ENCODE results near the gene IQGAP3.

Gene IQGAP3

DNA sequence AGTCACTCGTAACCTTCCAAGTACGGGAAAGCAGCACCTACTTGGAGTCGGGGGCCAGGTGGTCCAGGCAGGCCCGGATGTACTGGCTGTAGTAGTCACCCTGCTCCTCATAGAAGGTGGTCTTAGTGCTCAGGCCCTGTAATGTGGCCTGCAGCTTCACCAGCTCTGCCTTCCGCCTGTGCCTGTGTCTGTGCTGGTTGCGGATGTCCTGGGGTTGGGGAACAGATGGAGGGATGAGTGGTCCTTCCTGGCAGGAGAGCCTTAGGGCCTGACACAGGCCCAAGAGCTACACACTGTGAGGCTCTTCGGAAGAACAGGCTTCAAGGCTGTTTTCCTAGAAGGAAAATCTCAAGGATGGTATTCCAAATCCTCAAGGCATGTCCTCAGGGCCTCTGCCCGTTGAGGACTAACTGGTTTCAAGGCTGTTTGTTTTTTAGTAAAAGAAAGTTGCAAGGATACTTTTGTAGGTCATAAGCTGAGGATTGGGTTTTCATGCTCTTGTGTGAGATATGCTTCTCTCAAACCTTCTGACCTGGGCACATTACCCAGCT is 43.4 kb downstream of the IQGAP3 start:
- Histone ChIP-seq H3K27ac (no peak overlapping the region), H3K4me1 (ENCODE audit: control insufficient read depth in 1 of 2, insufficient read depth in 1 of 2, low read depth in 1 of 2, low read length in 1 of 2) (peaks cover 0 to 6% of the 10 kb centered on the region in 2 experiments), H3K36me3 (peaks cover 70% of the 10 kb centered on the region), H3K4me3 (ENCODE audit: low read depth in 1 of 2, low read length in 1 of 2) (no peak overlapping the region), H3K27me3 (no peaks in the 10 kb centered on the region), H3K9me3 (no peaks in the 10 kb centered on the region)
- TF ChIP-seq, protein P1, sequence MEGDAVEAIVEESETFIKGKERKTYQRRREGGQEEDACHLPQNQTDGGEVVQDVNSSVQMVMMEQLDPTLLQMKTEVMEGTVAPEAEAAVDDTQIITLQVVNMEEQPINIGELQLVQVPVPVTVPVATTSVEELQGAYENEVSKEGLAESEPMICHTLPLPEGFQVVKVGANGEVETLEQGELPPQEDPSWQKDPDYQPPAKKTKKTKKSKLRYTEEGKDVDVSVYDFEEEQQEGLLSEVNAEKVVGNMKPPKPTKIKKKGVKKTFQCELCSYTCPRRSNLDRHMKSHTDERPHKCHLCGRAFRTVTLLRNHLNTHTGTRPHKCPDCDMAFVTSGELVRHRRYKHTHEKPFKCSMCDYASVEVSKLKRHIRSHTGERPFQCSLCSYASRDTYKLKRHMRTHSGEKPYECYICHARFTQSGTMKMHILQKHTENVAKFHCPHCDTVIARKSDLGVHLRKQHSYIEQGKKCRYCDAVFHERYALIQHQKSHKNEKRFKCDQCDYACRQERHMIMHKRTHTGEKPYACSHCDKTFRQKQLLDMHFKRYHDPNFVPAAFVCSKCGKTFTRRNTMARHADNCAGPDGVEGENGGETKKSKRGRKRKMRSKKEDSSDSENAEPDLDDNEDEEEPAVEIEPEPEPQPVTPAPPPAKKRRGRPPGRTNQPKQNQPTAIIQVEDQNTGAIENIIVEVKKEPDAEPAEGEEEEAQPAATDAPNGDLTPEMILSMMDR (IDR thresholded peaks at IDR 0.05) = no peak

DNA sequence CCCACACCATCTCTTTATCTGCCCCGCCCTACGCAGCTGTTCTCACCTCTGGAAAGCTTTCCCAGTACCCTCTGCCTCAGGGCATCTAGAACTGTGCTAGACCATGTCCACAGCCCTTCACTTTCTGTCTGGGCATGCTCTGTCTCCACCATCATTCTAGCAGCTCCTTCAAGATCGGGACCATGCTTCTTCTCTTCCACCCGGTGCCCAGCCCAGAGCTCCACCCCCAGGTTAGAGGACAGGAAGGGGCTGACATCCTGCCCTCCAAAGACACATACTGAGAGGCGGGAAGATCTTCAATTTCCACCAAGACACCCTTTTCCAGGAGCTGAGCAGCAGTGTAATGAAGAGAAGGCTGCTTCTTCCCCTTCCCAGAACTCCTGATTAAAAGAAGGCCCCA is 44.1 kb downstream of the IQGAP3 start:
- H3K4me1 ChIP-seq (ENCODE audit: control insufficient read depth in 1 of 2, insufficient read depth in 1 of 2, low read depth in 1 of 2, low read length in 1 of 2) = peaks cover 0 to 6% of the 10 kb centered on the region in 2 experiments
- TF ChIP-seq, protein P1 (IDR thresholded peaks at IDR 0.05) = no peak
- H3K36me3 ChIP-seq = peaks cover 63% of the 10 kb centered on the region
- H3K9me3 ChIP-seq = no peaks in the 10 kb centered on the region
- no peaks in the 10 kb centered on the region for H3K27me3 ChIP-seq
- no peak overlapping the region for H3K4me3 ChIP-seq (ENCODE audit: low read depth in 1 of 2, low read length in 1 of 2)
- no peak overlapping the region for H3K27ac ChIP-seq

DNA sequence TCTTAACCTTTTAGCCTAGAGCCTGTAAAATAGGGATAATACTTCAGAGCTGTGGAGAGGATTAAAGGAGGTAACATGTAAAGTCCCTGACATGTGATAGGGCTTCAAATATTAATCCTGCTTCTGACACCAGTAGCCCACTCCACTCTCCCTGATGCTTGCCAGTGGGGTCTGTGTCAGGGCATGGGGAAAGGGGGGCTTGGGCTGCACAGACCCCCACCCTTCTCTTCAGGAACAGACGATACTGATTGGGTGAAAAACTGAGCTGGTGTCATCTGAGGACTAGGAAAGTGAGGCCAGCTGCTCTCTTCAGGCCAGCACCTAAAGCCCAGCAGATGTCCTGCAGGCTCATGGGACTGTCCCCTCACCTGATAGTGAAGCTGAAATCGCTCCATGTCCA is 44.8 kb downstream of the IQGAP3 start:
- TF ChIP-seq, protein P1 (IDR thresholded peaks at IDR 0.05) = no peak
- Histone ChIP-seq H3K36me3 (peaks cover 57% of the 10 kb centered on the region), H3K4me3 (ENCODE audit: low read depth in 1 of 2, low read length in 1 of 2) (no peak overlapping the region), H3K27ac (no peak overlapping the region), H3K4me1 (ENCODE audit: control insufficient read depth in 1 of 2, insufficient read depth in 1 of 2, low read depth in 1 of 2, low read length in 1 of 2) (peaks cover 0 to 6% of the 10 kb centered on the region in 2 experiments), H3K27me3 (no peaks in the 10 kb centered on the region), H3K9me3 (no peaks in the 10 kb centered on the region)

DNA sequence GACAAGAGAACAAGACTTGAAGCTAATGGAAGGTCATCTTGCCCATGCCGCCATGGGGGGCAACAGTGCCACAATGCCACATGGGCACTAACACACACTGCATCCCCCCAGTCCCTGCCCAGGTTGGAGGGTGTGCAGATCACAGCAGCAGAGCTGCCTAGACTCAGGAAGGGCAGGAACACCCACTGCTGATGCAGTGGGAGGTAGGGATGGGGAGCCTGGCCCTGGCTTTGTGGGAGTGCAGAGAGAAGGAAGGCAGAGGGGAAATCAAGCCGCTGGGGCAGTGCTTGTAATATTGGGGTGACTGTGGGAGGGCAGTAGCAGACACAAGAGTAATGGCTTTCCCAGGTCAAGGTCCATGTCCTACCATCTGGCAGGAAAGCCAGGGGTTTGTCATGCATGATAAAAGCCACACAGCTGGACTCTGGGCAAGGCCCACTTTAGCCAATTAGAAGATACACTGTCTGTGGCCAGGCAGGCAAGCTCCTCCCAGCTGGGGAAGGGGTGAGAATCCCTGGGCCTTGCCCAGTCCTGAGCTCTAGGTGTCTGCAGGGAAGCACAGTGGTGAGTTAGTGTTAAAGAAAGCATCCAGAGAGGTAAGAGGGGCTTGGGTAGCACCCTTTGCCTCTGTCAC is 46.4 kb downstream of the IQGAP3 start:
- peaks cover 44% of the 10 kb centered on the region for H3K36me3 ChIP-seq
- peaks cover 0 to 6% of the 10 kb centered on the region in 2 experiments for H3K4me1 ChIP-seq (ENCODE audit: control insufficient read depth in 1 of 2, insufficient read depth in 1 of 2, low read depth in 1 of 2, low read length in 1 of 2)
- H3K4me3 ChIP-seq (ENCODE audit: low read depth in 1 of 2, low read length in 1 of 2) = no peak overlapping the region
- TF ChIP-seq, protein P1 (IDR thresholded peaks at IDR 0.05) = no peak
- no peak overlapping the region for H3K27ac ChIP-seq
- H3K9me3 ChIP-seq = no peaks in the 10 kb centered on the region
- no peaks in the 10 kb centered on the region for H3K27me3 ChIP-seq

DNA sequence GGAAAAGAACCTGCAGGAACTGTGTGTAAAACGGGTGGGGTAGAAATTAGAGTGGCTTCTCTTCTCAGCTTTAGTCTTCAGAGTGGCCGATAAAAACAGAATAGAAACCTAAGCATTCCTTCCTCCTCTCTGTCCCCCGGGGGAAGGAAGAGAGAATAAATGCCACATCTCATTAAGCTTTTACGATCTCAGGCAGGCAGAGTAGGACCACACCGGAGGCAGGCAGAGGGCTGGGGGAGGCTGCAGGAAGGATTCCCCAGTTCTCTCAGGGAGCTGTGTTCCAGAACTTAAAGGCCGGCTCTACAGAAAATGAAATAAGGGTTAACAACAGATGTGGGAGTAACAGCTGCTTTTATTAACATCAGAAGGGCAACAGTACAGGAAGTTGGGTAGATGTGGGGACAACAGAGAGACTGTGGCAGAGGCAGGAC is 47.3 kb downstream of the IQGAP3 start:
- H3K36me3 ChIP-seq = peaks cover 36% of the 10 kb centered on the region
- H3K4me1 ChIP-seq (ENCODE audit: control insufficient read depth in 1 of 2, insufficient read depth in 1 of 2, low read depth in 1 of 2, low read length in 1 of 2) = peaks cover 0 to 6% of the 10 kb centered on the region in 2 experiments
- TF ChIP-seq, protein P1 (IDR thresholded peaks at IDR 0.05) = no peak
- no peaks in the 10 kb centered on the region for H3K27me3 ChIP-seq
- H3K27ac ChIP-seq = no peak overlapping the region
- no peak overlapping the region for H3K4me3 ChIP-seq (ENCODE audit: low read depth in 1 of 2, low read length in 1 of 2)
- H3K9me3 ChIP-seq = no peaks in the 10 kb centered on the region
